Heart left ventricle (tissue), 13 donors: ENCODE measurements around the gene MSANTD3.

Experiments
- POLR2A ChIP-seq, 2 donors: fragments of 450-650 bp; IDR thresholded peaks; one replicate each; pipeline ENCODE4 v1.6.1; 2017; ENCODE audit warnings: antibody characterized with exemption in 2 of 2, mild to moderate bottlenecking in 2 of 2, moderate library complexity in 2 of 2
- TF ChIP-seq, protein P1 (sequence below), 12 donors: fragments of 200-600 bp; sonication (generic) in 4 of 12; IDR thresholded peaks; one replicate each; pipeline versions ENCODE4 v1.5.0 to v1.8.0; 2018 to 2022; ENCODE audit warnings: antibody characterized with exemption in 12 of 12, mild to moderate bottlenecking in 5 of 12
- donor health status: ischemic (EF 13 %, LVEDD 7.1; RV severe dilation, severe dysfunction).
- donor health status: DM: no; HTN: yes; CAD: no.
- donor health status: DM: no; HTN: no; CAD: no.
- donor health status: ischemic (EF 25% LVEDD 6.9; RV normal size, moderate dysfunction).
- donor health status: ischemic (EF 25% LVEDD 5.7; RV mildly dilated, moderate dysfunction).
- donor health status: ischemic (EF 35%, LVEDD 5.7; RV mildly dilated, moderate dysfunction).
- donor health status: nonischemic (EF 11% LVEDD 7.7; RV severe dilation, severe dysfunction).
- donor health status: DM: yes; HTN: yes; CAD: no.
- donor health status: PGD.
- donor health status: ischemic (EF 29% LVEDD 5.4; RV normal size, mild dysfunction).
- donor health status: nonischemic (EF 23%, LVEDD 6.1; RV moderate dilation, normal function).

DNA sequence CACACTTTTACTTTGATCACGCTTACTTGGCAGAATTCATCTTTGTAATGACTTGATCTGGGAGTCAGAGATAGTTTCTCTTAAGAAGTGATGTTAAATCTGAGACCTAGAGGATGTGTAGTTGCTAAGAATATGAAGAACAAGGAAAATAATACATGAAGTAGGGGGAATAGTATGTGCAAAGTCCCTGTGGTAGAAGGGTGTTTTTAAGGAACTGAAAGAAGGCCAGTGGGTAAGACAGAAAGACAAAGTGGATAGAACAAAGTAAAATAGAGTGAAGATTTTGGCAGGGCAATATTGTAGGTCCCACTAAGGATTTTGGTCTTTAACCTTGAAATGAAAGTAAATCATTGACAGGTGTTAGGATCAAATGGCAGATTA lies 17.8 kb upstream of the MSANTD3 start:
- TF ChIP-seq, protein P1, sequence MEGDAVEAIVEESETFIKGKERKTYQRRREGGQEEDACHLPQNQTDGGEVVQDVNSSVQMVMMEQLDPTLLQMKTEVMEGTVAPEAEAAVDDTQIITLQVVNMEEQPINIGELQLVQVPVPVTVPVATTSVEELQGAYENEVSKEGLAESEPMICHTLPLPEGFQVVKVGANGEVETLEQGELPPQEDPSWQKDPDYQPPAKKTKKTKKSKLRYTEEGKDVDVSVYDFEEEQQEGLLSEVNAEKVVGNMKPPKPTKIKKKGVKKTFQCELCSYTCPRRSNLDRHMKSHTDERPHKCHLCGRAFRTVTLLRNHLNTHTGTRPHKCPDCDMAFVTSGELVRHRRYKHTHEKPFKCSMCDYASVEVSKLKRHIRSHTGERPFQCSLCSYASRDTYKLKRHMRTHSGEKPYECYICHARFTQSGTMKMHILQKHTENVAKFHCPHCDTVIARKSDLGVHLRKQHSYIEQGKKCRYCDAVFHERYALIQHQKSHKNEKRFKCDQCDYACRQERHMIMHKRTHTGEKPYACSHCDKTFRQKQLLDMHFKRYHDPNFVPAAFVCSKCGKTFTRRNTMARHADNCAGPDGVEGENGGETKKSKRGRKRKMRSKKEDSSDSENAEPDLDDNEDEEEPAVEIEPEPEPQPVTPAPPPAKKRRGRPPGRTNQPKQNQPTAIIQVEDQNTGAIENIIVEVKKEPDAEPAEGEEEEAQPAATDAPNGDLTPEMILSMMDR (IDR thresholded peaks at IDR 0.05): no peak
- TF ChIP-seq POLR2A (IDR thresholded peaks at IDR 0.05): no peak
